Epidermal melanocyte (primary cell): ENCODE data around the gene TMEM150A.
"Not testable (repeated sequence)": the region's sequence is repeated elsewhere in the genome, so short reads cannot be mapped to it uniquely, and the experiment has no call there.

Experiments
- DNase-seq: peaks from one replicate; pipeline ENCODE4 v3.0.0; 2011; ENCODE audit warnings: low spot score; ENCODE audit not compliant: insufficient read length

The TMEM150A gene

DNA sequence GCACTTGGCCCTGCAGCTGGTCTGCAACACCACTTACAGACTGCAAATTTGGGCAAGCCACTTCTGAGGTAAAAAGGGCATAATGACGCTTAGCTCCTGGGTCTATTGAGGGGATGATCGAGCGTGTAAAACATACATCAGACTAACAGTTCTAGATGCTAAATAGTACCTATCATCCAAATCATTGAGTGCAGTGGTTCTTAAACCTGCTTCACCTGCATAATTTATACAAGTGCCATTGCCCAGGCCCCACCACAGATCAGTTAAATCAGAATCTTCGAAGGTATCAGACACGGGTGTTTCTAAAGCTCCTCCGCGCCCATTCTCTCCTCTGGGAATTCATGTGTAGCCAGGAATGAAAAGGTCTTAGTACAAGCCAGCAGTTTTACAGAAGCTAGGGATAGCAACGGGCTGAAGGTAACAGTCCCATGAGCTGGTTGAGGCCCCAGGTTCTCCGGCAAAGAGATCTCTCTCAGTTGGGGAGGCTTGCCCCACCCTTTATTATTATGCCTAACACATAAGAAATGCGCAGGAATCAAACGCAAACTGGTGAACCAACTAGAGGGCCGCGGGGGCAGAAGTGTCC lies 7.7 kb downstream of the TMEM150A start:
- DNase-seq: no peak

DNA sequence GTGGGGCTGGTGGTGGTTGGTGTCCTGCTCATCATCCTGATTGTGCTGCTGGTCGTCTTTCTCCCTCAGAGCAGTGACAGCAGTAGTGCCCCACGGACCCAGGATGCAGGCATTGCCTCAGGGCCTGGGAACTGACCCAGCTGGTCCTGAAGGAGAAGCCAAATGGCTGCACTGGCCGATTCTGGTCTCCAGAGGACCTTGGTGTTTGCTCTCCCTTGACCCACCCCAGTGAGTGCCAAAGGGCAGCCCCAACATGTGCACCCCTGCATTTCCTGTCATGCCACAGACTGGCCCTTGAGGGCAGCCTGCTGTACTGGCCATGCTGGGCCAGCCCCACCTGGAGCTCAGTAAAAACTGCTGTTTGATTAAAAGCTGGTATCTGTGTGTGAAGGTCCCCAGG lies 9.5 kb downstream of the TMEM150A start:
- no peak for DNase-seq

DNA sequence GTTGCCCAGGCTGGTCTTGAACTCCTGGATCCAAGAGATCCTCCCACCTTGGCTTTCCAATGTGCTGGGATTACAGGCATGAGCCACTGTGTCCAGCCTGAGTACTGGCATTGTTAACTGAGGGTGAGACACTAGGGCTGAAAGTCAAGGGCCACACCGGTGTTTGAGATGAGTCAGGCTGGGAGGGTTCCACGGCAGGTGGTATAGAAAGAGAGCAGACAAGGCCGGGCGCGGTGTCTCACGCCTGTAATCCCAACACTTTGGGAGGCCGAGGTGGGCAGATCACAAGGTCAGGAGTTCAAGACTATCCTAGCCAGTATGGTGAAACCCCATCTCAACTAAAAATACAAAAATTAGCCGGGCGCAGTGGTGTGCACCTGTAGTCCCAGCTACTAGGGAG lies 10.2 kb downstream of the TMEM150A start:
- not testable (repeated sequence) for DNase-seq

DNA sequence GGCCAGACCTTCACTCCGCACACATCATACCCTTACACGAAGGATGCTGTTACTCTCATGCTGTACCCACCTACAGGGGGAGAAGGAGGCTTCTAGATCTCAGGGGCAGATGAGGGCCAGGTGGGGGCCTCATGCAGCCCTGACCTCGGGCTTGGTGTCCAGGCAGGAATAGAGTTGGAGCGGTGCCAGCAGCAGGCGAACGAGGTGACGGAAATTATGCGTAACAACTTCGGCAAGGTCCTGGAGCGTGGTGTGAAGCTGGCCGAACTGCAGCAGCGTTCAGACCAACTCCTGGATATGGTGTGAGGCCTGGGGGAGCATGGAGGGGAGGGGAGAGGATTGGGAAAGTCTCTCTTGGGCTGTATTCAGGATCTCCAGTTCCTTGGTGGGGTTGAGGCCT lies 10.9 kb downstream of the TMEM150A start:
- DNase-seq: no peak

DNA sequence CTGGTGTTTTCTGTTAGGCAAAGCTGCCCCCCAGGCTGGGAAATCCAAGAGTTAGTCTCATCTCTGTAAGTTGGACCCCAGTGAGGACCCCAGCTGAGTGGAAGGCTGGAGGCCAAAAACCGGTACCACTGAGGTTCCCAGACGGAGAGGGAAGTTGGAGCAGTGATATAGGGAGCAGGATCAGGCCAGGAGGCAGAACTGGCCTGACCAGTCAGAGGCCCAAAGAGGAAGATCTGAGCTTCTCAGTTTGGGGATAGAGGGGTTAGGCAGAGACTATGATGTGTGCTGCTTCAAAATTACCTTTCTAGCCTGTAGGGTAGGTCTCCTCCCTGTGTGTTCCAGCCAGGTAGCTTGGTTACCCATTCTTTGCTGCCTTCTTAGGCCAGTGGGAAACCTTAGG lies 11.5 kb downstream of the TMEM150A start:
- DNase-seq: no peak

DNA sequence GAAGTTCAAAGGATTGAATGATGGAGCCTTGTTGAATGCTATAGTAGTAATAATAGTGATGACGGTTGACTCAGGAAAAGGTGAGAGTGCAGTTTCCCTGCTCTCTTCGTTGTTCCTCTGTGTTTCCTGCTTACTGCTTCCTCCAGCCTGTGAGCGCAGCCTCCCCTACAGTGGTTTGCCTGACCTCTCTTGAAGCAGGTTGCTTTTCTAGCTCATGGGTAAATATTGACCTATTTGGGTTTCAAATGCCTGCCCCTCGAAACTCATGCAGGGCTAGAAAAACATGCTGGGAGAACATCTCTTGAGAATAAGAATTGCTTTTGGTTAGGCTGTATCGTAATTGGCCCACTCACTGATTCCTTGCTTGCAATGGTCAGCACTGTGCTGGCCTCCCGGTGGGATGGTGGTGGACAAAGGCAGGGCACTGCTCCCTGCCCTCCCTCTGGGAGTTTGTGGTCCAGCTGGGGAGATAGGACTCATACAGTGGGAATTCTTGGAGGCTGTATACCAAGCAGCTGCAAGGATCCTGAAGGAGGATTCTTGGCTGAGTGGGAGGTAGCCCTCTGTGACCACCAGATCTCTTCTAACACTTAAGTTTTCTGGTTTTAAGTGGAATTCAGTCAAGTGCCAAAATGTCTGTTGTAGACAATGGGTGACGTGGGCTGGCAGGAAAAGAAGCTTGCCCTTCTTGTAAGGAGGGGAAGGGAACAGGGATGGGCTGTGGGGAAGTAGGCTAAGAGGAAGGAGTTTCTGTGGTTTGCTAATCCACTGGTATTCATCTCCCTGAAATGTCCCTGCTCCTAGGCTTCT lies 12.3 kb downstream of the TMEM150A start:
- DNase-seq: no peak

DNA sequence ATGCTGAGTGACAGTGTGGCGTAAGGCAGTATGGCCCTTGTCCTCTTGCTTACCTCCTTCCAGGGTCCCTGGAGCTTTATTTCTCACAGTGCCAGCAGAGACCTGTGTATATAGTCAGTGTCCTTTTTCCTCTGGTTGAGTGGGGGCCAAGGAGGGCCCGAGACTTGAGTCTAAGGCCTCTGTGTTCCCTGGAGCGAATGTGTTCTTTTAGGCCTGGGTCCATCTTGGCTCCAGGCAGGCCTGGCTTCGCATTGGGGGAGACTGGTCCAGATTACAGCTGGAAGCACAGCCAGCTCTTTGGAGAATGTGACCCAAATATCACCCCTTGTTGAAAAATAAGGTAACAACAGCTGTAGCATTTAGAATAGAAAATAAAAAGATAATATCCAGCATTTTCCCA lies 13.3 kb downstream of the TMEM150A start:
- no peak for DNase-seq

DNA sequence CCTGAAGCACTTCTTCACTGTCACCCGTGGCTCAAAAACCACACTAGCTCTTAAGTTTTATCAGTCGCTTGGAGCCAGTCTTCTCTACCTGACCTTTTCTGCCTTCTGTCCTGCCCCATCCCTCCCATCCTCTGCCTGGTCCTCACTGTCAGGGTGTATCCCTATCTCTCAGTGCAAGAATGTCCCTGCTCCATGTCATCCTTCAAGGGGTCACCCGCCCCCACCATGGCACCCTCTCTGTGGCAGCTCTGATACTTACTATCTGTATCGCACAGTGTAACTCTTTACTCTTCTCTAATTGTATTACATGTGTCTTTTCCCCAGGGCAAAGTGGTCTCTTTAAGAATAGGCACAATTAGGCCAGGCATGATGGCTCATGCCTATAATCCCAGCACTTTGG lies 13.9 kb downstream of the TMEM150A start:
- no peak for DNase-seq

DNA sequence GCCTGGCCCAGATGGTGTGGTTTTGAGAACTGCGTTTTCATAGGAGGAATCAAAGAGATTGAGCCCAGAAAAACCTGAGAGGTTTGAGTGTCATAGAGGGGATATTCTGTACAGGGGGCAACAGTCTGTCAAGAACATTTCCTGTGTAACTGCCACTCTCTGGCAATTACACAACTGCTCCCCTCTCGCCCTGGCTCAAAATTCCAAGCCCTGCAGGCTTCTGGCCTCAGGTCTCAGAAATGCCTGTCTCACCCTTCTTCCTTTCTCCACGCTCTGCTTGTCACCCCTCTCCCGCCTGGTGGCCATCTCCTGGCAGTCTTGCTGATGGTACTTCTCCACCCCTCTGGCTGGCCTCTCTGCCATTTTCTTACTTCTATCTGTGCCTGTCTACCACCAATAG lies 14.3 kb downstream of the TMEM150A start:
- no peak for DNase-seq

DNA sequence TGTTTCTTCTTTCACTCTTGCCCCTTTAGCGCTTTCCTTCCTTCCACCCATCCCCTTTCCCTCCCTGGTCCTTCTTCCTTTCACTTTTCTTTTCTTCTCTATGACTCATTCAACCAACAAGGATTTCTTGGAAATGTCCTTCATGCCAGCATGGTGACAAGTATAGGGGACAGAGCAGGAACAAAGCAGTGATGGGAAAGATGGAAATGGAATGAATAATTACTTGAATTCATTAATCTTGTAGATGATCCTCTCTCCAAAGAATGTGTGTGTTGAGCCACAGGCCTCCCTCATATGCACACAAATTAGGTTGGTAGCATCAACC lies 16.8 kb downstream of the TMEM150A start:
- DNase-seq: no peak

DNA sequence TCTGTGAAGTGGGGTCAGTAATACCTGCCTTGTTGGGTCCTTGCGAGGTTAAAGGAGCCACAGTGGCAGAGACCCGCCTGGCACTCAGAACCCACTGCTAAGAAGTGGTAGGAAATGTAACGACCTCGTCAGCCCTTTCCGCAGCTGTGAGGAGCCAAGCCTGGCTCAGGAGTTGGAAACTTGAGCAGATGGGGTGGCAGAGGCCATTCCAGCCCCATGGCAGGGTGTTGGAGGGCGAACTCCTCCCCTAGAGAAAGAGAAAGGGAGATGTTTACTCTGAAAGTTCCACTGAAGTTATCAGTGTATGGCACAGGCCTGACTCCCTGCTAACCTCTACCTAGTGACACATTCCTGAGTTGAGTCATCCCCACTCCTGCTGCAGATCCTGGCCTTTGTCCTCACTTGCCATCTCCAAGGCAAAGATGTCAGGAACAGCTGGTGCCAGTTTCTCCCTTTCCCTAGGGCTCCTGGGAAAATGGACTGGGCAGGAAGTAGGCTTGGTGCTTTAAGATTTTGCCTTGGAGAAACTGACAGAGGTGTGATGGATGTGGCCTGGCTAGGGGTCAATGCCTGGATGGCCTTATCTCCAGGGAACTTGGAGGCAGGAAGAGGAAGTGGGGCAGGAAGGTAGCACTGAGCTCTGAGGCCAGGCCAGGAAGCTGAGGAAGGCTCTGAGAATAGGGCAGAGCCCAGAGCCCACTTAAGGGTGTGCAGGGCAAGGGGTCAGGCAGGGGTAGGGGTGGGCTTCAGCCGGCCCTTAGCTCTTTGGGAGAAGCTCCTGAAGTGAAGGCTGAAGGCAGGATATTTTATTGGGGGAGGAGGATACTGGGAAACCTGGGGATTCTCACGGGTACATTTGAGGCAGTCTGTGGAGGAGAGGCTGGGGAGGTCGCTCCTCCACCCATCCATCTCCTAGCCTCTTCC lies 17.4 kb downstream of the TMEM150A start:
- no peak for DNase-seq

DNA sequence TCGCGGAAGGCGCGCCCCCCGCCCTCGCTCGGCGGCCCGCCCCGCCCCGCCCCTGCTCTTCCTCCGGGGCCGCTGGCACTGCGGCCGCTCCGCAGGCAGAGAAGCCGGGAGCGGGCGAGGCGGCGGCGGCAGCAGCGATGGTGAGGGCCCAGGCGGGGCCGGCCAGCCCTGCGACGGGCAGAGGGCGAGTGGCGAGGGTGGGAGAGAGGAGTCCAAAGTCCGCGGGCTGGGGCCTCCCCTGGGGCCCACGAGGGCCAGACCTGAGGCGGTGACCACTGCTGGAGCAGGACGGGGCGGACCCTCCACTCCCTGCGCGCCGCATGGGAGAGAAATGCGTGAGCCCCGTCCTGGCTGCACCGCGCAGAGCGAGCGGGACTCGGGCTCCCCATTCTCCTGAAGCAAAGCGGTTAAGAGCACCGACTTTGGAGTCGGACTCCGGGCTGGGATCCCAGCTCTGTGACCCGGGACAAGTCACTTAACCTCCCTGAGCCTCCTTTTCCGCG lies 18.1 kb downstream of the TMEM150A start, which contains the start of gene VAMP5:
VAMP5 (plus strand) TSS at position 78 of the 503 bp plus-strand sequence; CDS start at position 138, 60 bp downstream.
- no peak for DNase-seq

DNA sequence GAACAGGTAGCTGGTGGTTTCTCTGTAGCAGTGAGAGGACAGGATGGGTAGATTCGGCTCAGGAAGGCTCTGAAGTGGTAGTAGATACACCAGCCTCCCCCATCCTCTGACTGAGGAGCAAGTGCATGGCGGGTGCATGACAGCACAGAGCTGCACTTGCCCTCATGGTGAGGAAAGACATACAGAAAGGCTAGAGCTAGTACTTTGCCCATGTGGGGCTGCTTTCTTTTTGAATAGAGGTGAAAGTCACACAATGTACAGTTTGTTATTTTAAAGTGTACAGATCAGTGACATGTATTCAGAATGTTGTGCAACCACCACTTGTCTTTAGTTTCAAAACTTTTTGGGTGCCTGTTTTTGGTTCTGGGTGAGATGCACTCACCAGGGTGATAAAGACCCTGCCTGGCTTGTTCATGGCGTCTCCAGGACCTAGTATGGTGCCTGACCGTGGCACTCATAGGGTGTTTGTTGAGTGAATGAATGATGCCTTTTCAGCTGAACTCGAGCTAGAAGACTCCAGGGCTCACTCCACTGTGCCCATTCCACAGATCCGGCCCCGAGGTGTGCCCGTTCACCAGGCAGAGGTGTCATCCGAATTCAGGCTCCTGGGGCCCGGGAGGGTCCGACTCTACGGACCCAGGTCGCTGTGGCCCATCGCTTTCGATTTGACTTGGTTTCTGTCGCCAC lies 18.7 kb downstream of the TMEM150A start:
- no peak for DNase-seq

DNA sequence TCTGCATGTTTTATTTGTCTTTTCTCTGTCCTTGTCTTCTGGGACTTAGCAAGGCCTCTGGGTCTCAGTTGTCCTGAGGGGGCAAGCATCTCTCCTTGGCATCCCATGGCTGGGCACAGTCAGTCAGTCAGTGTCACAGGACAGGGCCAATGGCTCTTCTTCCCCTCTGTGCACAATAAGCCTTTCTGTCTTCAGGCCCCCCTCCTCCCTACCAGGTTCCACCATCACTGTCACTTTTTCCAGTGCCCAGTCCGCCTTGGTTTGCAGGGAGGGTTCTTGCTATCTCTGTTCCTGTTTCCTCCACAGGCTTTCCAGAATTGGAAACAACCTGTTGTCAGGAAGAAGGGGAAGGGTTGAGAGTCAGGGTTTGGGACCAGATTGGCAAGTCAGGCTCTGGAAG lies 20.0 kb downstream of the TMEM150A start:
- no peak for DNase-seq

DNA sequence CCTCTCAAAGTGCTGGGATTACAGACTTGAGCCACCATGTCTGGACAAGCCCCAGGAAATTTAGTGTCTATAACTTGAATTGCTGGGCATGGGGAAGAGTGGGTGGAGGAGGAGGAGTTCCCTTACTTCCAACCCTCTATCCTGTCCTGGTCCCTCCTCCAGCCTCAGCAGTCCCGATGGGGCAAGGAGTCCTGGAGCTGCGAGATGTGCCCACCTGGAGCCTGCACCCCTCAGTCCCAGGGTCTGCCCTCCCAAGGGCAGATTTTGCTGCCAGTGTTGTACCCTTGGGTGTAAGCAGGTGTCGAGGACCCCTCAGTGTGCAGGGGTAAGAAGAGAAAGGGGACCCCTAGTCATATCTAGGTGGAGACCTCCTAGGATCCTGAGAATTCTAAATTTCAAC lies 22.3 kb downstream of the TMEM150A start:
- DNase-seq: no peak

DNA sequence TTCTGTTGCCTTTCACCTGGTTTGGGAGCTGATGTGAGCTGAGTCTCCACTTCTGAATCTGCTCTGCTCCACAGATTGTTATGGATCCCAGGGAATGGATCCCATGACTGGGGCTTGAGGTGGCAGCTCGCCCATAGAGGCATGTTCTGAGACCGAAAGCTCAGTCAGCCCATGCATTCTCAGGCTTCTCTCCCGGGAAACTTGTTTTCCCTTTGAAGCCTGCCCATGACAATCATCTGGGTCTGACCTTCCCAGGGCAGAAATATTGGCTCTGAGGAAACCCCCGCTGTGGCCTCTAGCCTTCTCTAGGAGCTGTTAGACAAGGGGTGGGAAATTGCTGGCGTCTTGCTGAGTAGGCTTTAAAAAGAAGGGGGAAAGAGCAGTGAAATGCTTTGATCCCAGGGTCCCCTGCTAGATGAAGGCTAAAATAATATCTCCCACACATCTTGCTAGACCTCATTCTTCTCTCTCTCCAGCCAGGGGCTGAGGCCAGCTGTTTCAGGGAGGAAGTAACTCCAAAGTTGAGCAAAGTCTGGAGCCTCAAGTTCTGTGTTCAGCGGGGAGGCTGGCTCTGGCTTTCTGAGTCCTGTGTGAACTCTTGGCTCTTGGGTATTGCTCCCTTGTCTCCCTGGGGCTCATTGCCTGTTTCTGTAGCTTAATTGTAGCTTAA lies 23.1 kb downstream of the TMEM150A start:
- DNase-seq: no peak

DNA sequence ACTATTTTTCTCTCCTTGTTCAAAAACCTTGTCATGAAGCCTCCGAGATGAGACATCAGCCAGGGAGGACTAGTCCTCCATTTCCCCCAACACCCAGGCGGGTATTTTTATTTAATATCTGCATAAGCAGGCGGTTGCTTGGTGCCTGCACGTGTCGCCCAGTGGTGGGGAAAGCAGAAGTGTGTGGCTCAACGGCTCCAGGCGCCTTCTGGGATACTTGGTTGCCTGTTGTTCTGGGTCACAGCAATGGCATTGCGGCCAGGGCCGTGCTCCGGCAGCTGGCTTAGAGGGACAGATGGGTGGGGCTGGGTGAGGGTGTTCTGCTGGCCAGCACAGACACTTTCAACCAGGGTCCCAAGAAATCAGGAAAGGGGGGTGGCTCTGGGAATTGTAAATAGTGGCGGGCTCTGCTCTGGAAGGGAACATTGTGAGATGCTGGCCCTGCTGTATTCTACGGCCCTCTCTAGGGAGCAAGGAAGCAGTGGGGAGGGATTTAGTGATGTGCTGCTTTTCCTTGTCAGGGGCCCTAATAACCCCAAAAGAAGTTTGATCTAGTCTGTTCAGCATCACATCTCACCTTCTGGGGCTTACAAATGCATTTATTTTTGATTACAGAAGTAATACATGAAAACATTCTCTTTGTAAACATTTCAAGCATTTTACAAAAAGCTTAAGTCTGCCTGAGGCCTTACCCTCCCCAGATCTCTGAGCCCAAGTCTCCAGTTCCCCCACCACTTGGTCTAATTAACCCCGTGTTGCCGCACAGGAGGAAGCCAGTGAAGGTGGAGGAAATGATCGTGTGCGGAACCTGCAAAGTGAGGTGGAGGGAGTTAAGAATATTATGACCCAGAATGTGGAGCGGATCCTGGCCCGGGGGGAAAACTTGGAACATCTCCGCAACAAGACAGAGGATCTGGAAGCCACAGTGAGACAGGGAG lies 24.0 kb downstream of the TMEM150A start:
- no peak for DNase-seq

DNA sequence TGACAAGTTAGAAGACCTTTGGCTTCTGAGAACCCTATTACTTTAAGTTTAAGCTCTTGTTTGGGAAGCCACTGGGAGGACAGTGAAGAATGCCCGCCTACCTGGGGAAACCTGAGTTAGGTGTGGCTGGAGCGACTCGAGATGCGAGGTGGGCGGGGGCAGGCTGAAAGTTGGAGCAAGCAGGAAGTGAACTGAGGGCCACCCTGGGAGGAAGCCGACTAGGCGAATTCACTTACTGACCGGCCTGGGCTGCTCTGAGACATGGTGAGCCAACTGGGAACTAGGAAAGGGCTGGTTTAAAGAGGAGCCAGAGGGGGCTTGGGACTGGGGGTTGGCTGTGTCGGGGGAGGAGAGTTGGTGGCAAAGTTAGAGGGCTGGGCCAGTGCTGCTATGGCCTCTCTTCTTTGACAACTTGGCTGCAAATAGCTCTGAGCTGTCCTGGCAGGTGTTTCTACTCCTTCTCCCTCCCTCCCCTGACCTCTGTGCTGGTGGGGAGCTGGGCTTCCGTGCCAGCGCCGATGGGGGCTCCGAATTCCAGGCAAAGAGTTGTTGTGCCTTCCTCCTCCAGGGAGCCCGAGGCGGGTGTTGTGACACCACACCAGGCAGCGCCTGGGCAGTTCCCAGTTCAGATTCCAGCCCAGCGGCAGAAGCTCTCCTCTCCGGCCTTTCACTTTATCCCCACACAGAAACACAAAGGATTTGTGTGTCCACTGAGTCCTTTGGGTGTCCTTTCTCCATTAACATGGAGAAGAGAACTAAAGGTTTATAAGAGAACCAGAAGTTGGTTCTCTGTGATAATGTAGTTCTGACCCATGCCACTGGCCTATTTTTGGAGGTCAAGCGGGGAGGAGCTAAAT lies 24.9 kb downstream of the TMEM150A start, which contains the start of gene VAMP8:
VAMP8 (plus strand) TSS at position 201 of the 857 bp plus-strand sequence; CDS start at position 262, 61 bp downstream.
- no peak for DNase-seq

DNA sequence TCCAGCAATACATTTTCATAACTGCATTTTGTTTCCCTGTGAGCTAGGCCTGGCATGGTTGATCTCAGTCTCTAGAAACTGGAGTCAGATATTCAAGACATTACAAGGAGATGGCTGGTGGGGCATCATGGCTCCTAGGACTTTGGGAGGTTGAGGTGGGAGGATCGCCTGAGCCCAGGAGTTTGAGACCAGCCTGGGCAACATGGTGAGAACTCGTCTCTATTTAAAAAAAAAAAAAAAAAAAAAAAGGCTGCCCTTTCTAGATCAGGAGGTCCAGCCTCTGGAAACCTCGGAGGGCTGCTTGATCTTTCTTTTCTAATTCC lies 25.5 kb downstream of the TMEM150A start:
- no peak for DNase-seq
